GM12865 (cell line): ENCODE measurements around the gene GRPR.

Source experiments
- DNase-seq: peaks from one replicate; pipeline ENCODE4 v3.0.0; 2010; ENCODE audit warnings: low read depth
- H3K4me3 ChIP-seq: 2 replicates; pipeline ENCODE4 v1.5.1; 2011; ENCODE audit warnings: mild to moderate bottlenecking, low read depth, low read length, control low read depth
- CTCF ChIP-seq: IDR thresholded peaks from 2 replicates; pipeline ENCODE4 v1.5.1; 2011; ENCODE audit warnings: low read length, control low read depth, low read depth, inconsistent platforms; ENCODE audit not compliant: insufficient read depth; ENCODE audit errors: missing control alignments

Gene GRPR

GRCh38 chrX:16089086-16089485, 34.3 kb upstream of the GRPR start:
- TF ChIP-seq CTCF = no peak
- H3K4me3 ChIP-seq = no peak overlapping the region
- no peak for DNase-seq

GRCh38 chrX:16096141-16096540, 27.2 kb upstream of the GRPR start:
- DNase-seq = no peak
- TF ChIP-seq CTCF = no peak
- H3K4me3 ChIP-seq = no peak overlapping the region

GRCh38 chrX:16100673-16101072, 22.7 kb upstream of the GRPR start:
- no peak for TF ChIP-seq CTCF
- DNase-seq = no peak
- H3K4me3 ChIP-seq = no peak overlapping the region

- TF ChIP-seq CTCF = no peak
- no peak overlapping the region for H3K4me3 ChIP-seq
Measured at GRCh38 chrX:16101581-16101980, 21.8 kb upstream of the GRPR start.

GRCh38 chrX:16103625-16104024, 19.7 kb upstream of the GRPR start:
- H3K4me3 ChIP-seq = no peak overlapping the region
- TF ChIP-seq CTCF = no peak
- DNase-seq = peak; percentile 28

More at GRCh38 chrX:16101581-16101980, 21.8 kb upstream of the GRPR start:
- no peak for DNase-seq

- DNase-seq = no peak
- no peak for TF ChIP-seq CTCF
Measured at GRCh38 chrX:16112428-16112827, 10.9 kb upstream of the GRPR start.

GRCh38 chrX:16113978-16114565, 9.3 kb upstream of the GRPR start:
- DNase-seq = no peak
- H3K4me3 ChIP-seq = no peak overlapping the region
- no peak for TF ChIP-seq CTCF

More at GRCh38 chrX:16112428-16112827, 10.9 kb upstream of the GRPR start:
- no peak overlapping the region for H3K4me3 ChIP-seq
